ENCODE results near the gene DOK1. TPM values are rescaled to one million over a fixed set of nuclear protein-coding genes. Genes with fewer than 3 reads are reported as not detected.

DOK1 gene
- total RNA-seq, 4 donors from 2014 or later = 0.29 to 85.0 (median 13.8) TPM

- H3K27ac ChIP-seq = no peak overlapping the region
- intact Hi-C loops (cut with DNase I; ENCODE audit: low total_unique reads) = no loop called here
- H3K4me1 ChIP-seq = no peaks in the 10 kb centered on the region
- H3K27me3 ChIP-seq = peaks cover 0 to 12% of the 10 kb centered on the region in 2 donors
- no peak for TF ChIP-seq POLR2A (IDR thresholded peaks at IDR 0.05)
- TF ChIP-seq, protein P1, sequence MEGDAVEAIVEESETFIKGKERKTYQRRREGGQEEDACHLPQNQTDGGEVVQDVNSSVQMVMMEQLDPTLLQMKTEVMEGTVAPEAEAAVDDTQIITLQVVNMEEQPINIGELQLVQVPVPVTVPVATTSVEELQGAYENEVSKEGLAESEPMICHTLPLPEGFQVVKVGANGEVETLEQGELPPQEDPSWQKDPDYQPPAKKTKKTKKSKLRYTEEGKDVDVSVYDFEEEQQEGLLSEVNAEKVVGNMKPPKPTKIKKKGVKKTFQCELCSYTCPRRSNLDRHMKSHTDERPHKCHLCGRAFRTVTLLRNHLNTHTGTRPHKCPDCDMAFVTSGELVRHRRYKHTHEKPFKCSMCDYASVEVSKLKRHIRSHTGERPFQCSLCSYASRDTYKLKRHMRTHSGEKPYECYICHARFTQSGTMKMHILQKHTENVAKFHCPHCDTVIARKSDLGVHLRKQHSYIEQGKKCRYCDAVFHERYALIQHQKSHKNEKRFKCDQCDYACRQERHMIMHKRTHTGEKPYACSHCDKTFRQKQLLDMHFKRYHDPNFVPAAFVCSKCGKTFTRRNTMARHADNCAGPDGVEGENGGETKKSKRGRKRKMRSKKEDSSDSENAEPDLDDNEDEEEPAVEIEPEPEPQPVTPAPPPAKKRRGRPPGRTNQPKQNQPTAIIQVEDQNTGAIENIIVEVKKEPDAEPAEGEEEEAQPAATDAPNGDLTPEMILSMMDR (IDR thresholded peaks at IDR 0.05) = no peak
- no peak for DNase-seq
- no peaks in the 10 kb centered on the region for H3K36me3 ChIP-seq
- no peaks in the 10 kb centered on the region for H3K9me3 ChIP-seq
- no peak overlapping the region for H3K4me3 ChIP-seq
These were observed 32.0 kb upstream of the DOK1 start for GRCh38 chr2:74522516-74522915.

- intact Hi-C loops (cut with DNase I; ENCODE audit: low total_unique reads) = no loop called here
- H3K4me1 ChIP-seq = peaks cover 0 to 4% of the 10 kb centered on the region in 2 donors
- DNase-seq = no peak
- no peak for TF ChIP-seq POLR2A (IDR thresholded peaks at IDR 0.05)
- TF ChIP-seq, protein P1 (IDR thresholded peaks at IDR 0.05) = no peak
- no peaks in the 10 kb centered on the region for H3K27me3 ChIP-seq
- no peak overlapping the region for H3K27ac ChIP-seq
- H3K9me3 ChIP-seq = no peaks in the 10 kb centered on the region
- H3K36me3 ChIP-seq = no peaks in the 10 kb centered on the region
- H3K4me3 ChIP-seq = no peak overlapping the region
These were observed 30.5 kb upstream of the DOK1 start for GRCh38 chr2:74524005-74524404.

- H3K4me1 ChIP-seq = peaks cover 0 to 4% of the 10 kb centered on the region in 2 donors
- intact Hi-C loops (cut with DNase I; ENCODE audit: low total_unique reads) = no loop called here
- no peaks in the 10 kb centered on the region for H3K9me3 ChIP-seq
- no peak overlapping the region for H3K4me3 ChIP-seq
- no peaks in the 10 kb centered on the region for H3K36me3 ChIP-seq
- no peak overlapping the region for H3K27ac ChIP-seq
- DNase-seq = no peak
- no peaks in the 10 kb centered on the region for H3K27me3 ChIP-seq
- TF ChIP-seq, protein P1 (IDR thresholded peaks at IDR 0.05) = no peak
- TF ChIP-seq POLR2A (IDR thresholded peaks at IDR 0.05) = no peak
These were observed 29.4 kb upstream of the DOK1 start for GRCh38 chr2:74524955-74525716.

GRCh38 chr2:74525717-74526648 lies 28.5 kb upstream of the DOK1 start, which contains the start of gene DQX1:
TSS of gene DQX1 (minus strand) at chr2:74526231. CDS start at chr2:74525729, 502 bp downstream.
- Histone ChIP-seq H3K4me1 (peaks cover 0 to 8% of the 10 kb centered on the region in 2 donors), H3K27ac (no peak within 1 kb of the TSS), H3K27me3 (no peaks in the 10 kb centered on the region), H3K9me3 (no peaks in the 10 kb centered on the region), H3K36me3 (no peaks in the 10 kb centered on the region), H3K4me3 (no peak within 1 kb of the TSS)
- DNase-seq = no peak
- no peak for TF ChIP-seq POLR2A (IDR thresholded peaks at IDR 0.05)
- TF ChIP-seq, protein P1 (IDR thresholded peaks at IDR 0.05) = no peak
- intact Hi-C loops (cut with DNase I; ENCODE audit: low total_unique reads) = no loop called here

All from uterus (tissue), 4 donors.